GM19463 (cell line): Measurements from ENCODE around the gene SLC49A3.
"Not testable (repeated sequence)": the region's sequence is repeated elsewhere in the genome, so short reads cannot be mapped to it uniquely, and the experiment has no call there.

Source experiments
- ATAC-seq: cut with Tn5 transposase; IDR thresholded peaks from one replicate; pipeline ENCODE4 v1.9.1; 2021; ENCODE audit warnings: mild to moderate bottlenecking, moderate library complexity; ENCODE audit not compliant: unreplicated experiment

SLC49A3 gene

DNA sequence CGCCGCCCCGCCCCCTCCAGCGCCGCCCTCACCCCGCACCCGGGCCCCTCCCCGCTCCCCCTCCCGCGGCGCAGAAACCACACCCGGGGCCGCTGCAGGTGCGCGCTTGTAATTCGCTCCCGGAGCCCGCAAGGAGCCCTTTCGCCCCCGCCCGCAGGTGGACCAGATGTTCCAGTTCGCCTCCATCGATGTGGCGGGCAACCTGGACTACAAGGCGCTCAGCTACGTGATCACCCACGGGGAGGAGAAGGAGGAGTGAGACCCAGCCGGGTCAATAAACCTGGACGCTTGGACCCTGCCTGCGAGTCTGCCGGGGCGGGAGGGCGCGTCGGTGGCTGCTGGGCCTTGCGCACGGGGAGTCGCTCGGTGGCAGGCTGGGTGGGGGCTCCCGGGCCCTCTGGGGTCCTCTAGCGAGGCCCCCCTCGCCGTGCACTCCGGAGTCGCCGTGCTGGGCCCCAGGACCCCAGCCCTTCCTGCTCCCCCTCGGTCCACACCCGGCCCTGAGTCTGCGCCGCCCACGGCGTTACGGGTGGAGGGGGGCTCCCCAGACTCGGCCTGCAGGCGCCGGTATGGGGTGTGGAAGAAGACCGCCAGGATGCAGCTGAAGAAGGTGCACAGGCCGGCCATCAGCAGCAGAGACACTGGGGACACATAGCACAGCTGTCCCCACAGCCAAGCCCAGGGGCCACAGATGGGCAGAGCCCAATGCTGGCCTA is 7.1 kb downstream of the SLC49A3 start:
- no peak for ATAC-seq

DNA sequence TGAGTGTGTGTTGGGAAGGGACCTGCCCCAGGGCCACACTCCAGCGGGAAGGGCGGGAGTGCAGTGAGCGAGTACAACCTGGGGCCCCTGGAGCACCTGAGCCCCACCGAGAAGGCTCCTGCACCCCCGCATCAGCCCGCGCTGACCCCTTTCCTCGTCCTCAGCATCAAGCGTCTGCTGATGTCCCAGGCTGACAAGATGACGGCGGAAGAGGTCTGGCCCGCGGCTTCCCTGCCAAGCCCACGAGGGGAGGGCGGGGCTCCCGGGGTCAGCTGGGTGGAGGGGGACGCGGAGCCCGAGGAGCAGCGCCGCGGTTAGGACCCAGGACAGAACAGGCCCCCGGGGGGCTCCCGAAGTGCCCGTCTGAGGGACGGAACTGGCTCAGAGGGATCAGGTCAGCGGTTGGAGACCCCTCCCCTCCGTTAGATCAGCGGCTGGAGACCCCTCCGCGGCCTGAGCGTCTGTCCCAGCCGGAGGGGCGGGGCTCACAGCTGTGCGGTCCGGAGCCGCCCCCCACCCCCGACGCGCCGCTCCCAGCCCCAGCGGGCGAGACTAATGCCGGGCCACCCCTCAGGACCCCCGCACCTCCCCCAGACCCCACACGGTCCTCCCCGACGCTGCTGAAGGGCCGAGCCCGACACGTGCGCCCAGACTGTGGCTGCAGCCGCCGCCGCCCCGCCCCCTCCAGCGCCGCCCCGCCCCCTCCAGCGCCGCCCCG is 7.9 kb downstream of the SLC49A3 start:
- no peak for ATAC-seq

DNA sequence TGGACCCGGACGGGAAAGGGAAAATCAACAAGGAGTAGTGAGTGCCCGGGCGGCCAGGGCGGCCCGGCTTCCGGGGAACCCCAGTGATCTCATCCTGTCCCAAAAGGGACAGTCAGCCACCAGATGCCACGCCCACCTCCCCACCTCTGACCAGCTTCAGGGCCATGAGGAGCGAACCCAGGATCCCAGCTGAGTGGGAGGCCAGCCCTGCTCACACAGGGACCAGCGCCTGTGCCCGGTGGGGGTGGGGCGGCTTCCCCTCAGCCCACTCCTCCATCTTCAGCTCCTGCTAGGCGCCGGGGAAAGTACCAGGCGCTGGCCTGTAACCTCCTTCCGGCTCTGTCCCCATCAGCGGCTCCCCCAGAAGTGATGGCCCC is 8.4 kb downstream of the SLC49A3 start:
- no peak for ATAC-seq

DNA sequence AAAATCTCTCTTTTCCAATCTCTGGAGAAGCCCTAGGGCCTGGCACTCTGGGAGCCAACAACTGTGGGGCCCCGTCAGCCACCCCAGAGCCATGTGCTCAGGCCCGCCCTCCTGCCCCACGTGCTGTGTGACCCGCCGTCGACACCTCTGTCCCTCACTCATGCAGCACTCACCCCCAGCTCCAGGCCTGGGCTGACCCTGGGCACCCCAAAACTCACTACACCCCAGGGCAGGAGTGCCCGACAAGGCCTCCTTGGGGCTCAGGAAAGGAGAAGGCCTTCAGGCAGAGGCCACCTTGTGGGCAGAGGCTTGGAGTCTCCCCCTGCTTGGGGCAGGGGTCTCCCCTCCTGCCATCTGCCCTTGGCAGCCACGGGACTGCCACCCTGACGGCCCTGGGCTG is 8.9 kb downstream of the SLC49A3 start:
- ATAC-seq = no peak

DNA sequence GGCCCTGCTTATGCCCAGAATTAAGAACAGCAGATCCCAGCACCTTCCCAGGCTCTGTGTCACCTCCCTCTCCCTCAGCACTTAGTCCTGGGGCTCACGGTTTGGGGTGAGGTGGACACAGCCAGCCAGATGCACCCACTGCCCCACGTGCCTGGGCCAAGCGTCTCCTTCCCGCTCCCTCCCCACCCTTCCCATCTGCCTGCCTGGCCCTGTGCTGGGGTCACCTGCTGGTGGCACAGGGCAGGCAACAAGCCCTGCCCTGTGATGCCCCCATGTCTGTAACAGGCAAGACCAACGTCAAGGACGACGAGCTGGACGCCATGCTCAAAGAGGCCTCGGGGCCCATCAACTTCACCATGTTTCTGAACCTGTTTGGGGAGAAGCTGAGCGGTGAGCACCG is 9.3 kb downstream of the SLC49A3 start:
- no peak for ATAC-seq

DNA sequence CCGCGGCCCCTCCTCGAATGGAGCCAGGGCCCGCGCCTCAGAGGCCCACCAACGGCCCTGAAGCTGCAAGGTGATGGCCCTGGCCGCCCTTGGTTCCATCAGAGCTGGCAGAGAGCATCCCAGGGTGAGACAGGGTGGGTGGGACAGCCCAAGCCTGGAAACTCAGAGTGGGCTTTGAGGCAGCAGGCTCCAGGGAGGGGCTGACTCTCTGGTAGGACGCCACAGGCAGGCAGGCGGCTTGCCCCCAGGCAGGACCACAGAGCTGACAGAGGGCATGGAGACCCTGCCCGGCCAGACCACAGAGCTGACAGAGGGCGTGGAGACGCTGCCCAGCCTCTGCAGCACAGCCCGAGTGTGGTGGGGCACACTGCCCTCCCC is 9.9 kb downstream of the SLC49A3 start:
- ATAC-seq = no peak

DNA sequence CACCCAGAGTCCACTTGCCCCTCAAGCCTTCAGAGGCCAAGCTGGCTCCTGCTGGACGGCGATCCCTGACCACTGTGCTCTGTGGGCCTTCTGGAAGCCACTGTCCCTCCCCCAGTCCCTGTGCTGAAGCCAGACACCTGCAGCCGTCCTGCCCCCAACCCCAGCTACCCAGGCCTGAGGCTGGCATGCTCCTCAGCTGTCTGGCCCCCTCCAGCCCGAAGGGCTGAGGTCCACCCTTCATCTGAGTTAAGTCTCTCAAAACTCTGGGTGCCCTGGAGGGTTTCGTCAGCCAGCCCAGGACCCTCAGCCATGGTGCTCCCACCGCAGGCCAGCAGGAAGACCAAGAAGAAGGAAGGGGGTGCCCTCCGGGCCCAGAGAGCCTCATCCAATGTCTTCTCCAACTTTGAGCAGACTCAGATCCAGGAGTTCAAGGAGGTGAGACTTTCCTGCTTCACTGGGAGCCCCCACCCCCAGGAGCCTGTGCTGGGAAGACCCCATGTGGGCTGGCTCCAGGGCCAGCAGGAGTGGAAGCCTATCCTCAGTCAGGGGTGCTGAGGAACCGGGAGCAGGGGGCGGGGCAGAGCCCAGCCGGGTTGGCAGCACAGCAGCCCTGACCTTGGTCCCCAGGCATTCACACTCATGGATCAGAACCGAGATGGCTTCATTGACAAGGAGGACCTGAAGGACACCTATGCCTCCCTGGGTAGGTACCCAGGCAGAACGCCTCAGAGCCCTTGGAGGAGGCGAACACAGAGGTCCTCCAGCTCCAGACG is 10.4 kb downstream of the SLC49A3 start:
- no peak for ATAC-seq

DNA sequence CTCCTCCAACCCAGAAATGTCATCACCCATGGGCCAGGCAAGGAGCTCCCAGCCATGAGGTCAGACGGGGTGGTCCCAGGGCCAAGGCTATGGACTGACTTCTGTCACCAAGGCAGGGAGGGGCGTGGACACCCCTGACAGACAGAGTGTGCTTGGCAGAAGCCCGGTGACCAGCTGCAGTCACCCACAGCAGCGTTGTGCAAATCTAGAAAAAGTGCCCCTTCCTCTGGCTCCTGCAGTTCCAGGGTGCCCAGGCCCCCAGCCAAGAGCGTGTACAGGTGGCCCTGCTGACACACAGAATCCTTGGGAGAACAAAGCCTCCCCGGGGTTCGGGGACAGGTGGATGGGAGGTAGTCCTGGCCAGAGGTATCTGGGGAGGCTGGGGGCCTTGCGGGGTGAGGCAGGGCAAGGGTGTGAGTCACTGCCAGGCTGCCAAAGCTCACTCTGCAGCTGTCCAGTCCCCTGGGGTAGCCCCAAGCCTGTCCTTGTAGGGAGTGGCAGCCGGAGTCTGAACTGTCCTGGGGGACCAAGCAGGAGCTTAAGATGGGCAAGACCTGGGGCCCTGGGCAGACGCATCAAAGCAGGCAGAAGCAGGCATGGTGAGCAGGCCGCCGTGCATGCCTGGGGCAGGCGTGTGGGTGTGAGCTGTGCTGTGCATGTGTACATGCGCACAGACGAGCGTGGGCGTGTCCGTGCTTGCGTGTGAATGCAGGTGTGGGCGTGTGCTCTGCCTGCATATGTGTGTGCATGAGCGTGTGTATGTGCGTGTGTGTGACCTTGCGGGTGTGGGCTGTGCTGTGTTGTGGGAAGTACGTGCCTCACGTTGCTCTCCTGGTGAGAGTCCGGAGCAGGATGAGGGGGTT is 11.3 kb downstream of the SLC49A3 start:
- no peak for ATAC-seq

DNA sequence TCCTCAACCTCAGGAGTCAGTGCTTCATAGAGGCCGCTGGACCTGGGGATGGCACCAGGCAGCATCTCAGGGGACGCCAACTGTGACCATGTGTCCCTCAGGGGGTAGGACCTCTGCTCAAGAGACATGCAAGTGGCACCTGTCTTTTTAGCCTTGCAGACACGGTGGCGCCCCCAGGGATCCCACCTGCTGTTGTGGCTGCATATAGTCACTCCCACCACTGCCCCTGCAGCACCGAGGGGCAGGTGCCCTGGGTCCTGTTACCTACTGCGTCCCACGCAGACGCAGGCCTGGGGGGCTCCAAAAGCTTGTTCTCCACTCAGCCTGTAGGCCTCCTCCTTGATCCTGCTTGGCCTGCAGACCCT is 12.1 kb downstream of the SLC49A3 start:
- no peak for ATAC-seq

DNA sequence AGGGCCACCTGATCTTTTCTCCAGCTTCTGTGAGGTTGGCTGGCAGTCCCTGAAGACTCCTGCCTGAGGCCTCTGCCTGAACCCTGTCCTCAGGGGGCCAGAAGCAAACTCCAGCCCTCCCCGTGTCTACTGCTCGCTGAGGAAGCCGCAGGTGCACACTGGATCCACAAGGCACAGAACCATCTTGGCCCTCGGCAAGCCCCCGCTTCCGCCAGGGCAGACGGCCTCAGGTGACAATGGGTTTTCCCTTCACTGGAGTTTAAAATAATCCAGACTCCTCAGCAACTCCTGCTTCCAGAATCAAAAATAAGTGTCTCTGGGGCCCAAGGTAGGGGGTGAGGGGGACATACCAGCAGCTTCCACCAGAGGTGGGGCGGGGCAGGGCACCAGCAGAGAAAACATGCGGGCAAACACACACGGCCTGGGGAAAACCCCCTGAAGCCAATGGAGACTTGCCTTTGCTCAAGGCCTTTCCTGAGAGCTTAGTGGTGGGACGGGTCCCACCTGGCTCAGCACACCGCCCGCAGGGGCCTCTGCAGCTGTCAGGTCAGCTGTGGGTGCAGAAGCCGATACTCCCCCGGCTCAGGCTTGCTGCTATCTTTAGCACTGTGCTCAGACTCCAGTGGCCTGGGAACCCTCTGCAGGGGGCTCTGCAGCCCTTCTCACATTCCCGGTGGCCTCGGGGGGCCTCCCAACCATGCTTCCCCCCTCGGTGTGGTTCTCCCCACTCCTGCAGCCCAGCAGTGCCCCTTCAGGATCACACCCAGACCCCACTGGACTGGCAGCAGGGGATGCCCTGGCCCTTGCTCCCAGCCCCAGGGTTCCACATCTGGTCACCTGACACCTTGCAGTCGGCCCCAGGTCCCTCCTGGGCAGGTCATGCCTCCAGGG is 12.7 kb downstream of the SLC49A3 start:
- peak; percentile 40 for ATAC-seq

DNA sequence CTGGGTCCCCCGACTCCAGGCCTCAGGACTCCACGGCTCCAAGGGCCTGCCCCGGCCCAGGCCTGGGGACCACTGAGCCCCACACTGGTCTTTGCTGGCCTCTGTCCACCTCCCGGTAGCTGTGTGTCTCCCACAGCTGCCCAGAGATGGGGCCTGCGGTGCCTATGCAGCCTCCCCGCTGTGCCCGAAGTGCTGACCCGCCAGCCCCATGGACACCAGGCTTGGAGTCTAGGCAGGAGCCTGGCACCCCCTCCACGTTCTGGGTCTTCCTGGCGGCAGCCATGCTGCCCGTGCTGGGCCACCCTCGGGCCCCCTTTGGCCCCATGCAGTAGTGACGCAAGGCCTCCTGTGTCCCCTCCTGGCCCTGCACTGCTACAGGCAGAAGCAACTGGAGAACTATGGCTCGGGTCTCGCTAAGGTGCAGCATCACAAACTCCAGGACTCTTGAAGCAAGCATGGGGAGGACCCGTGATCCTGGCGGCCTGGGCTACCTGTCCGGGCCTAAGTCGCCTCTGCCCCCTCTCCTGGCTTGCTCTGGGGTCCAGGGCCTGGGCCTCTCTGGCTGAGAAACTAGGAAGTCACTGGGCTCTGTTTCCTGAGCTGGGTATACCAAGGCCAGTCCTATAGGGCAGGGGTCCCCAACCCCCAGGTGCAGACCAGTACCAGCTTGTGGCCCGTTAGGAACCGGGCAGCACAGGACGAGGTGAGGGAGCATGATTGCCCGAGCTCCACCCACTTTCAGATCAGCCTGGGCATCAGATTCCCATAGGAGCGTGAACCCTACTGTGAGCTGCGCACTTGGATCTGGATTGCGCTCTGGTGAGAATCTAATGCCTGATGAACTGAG is 13.7 kb downstream of the SLC49A3 start:
- ATAC-seq = no peak

DNA sequence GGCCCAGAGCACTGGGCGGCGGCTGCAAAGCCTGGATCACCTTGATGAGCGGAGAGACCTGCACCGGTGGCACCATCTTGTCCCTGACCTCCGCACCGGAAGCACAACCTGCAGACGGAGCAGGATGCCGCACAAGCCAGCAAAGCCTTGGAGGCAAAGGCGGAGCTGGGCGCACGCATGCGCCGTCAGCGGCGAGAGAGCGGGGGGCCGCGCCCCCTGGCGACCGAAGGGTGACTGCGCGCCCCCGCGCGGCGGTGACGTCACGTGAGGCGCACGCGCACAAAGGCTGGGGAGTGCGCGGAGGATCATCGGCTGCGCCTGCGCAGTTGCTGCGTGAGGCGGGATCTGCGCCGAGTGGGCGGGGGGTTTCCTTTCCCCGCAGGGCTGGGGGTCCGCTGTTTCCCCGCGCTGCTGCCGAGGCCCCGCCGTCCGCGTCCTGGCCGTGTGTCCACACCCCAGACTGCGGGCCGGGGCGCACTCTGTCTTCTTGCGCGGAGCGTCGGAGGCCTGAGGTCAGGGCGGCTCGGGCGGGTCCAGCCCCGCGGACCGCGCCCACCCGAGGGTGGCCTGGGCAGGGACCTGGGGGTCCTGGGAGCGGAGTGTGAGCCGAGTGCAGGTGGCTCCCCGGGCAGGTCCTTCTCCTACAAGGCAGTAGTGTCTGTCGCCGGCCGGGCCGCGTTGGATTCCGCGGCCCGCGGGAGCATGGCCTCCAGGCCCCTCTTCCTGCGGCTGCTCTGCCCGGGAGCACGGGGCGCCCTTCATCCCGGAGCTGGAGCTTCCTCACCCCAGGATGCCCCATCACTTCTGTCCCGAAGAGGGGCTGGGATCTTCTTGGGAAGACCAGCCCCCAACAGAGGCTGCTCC is 14.5 kb downstream of the SLC49A3 start, which contains the start of the genes ATP5ME and MYL5:
TSS of gene ATP5ME (minus strand) at position 105 of the 864 bp plus-strand sequence. CDS start at position 76, 29 bp downstream.
TSS of gene MYL5 (plus strand) at position 371 of the 864 bp plus-strand sequence. CDS start 3,485 bp downstream, outside the sequence.
- peak; percentile 74 for ATAC-seq

DNA sequence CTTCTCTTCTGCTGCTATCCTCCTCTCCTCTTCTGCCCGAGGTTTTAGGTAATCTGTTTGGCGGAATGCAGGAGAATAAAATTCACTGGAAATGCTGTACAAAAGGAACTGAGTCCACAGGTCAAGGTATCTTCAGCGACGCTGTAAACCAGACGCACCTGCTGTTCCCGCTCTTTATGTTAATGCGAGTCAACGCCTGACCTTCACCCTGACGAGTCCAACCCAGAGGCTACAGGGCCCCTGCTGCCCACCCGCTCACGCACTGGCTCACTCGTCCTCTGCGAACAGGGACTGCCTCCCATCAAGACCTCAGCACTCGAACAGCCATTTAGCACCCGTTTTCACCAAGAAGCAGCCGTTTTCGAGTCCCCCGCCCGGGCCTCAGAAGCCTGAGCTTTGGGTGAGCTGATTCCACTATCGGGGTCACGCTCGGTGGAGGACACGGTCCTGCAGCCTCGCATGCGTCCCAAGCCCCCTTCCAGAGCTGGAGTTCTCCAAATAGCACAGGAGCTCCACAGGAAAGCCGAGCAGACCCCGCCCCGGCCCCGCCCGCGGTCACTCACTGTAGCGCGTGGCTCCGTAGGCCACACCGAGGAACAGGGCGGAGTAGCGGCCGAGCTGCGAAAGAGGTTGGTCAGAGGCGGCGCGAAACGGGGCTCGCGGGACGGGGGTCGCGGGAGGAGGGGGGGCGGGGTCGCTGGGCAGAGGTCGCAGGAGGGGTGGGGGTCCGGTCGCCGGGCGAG is 15.4 kb downstream of the SLC49A3 start:
- ATAC-seq = no peak

DNA sequence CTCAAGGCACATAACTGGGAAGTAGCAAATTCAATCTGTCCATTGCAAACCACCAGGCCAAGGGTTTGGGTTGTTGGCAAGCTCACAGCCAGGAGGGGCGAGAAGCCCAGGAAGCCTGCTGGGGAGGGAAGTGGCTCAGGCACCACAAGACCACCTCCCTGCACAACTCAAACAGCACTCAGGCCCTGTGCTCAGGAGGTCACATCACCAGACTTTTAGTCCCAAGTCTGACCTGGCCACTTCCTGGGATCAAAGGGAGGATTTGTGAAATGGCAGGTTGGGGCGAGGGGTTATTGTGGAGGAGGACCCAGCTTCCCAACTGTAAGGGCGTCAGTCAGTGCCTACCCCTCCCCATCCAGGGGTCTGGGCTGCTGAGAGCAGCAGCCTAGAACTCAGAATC is 17.2 kb downstream of the SLC49A3 start:
- no peak for ATAC-seq

DNA sequence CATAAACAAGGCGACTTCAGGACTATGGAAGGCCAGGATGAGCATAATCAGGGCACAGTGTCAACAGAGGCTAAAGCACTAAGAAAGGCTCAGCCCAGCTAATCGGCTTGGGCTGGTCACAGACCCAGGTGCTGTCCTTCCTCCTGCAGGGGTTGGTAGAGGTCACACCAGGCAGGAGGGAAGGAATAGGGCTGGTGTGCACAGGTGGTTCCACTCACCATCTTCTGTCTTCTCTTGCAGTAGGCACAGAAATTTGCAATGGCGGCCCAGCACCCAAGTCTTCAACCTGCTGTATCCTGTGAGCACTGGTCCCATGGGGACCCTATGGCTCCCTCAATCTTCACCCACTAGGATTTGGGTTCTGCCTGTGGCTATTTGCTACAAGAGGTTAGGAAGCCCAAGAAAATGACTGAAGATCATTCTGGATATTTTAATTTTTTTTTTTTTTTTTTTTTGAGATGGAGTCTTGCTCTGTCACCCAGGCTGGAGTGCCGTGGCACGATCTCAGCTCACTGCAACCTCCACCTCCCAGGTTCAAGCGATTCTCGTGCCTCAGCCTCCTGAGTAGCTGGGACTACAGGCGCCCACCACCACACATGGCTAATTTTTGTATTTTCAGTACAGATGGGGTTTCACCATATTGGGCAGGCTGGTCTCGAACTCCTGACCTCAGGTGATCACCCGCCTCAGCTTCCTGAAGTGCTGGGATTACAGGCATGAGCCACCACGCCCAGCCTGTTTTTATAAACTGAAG is 19.0 kb downstream of the SLC49A3 start:
- ATAC-seq = not testable (repeated sequence)

DNA sequence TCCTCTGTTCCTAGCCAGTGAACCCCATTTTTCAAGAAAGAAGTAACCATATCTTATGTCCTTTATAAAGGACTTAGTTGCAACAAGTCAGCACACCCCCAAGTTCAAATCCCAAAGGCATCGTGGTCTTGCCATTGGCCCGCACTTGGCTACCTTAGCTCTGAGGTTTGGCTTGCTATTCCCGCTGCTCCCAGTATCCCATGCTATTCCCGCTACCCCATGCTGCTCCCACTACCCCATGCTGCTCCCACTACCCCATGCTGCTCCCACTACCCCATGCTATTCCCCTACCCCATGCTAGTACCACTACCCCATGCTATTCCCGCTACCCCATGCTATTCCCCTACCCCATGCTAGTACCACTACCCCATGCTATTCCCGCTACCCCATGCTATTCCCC is 20.7 kb downstream of the SLC49A3 start:
- ATAC-seq = not testable (repeated sequence)

DNA sequence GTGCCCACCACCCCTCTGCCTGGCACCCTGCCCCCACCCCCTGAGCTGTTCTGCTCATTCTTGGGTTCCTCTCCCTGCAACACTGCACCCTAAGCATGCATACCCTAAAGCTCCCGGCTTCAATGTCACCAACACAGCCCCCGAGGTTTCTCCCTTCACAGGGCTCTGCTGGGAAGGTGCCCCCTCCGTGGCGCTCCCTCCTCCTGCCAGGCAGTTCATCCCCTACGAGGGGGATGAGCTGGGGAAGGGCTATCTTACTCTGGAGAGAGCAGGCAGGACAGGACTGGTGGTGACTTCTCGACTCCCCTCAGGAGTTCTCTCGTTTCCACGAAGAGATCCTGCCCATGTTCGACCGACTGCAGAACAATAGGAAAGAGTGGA is 21.4 kb downstream of the SLC49A3 start:
- ATAC-seq = no peak
